GM12878 (cell line): ENCODE measurements around the gene MDFIC2.

Experiments used
- BCL3 ChIP-seq: IDR thresholded peaks from 2 replicates; pipeline ENCODE4 v1.6.1; 2011; ENCODE audit warnings: borderline replicate concordance, low read depth, mild to moderate bottlenecking, moderate library complexity, low read length; ENCODE audit not compliant: insufficient read depth, poor library complexity, severe bottlenecking
- CTCF ChIP-seq, 3 experiments: IDR thresholded peaks in 2 of 3; conservative IDR thresholded peaks in 1 of 3; 2 replicates each; pipeline ENCODE4 v1.5.1; 2011; ENCODE audit warnings: low read depth in 3 of 3, low read length in 3 of 3, mild to moderate bottlenecking in 3 of 3, control low read depth in 2 of 3, moderate library complexity in 2 of 3, inconsistent platforms in 1 of 3, mixed read lengths in 1 of 3; ENCODE audit not compliant: control insufficient read depth in 2 of 3, insufficient read depth in 1 of 3; ENCODE audit errors: extremely low read depth in 1 of 3
- IRF3 ChIP-seq: fragments of 450-650 bp; IDR thresholded peaks from 2 replicates; pipeline ENCODE4 v1.6.1; 2014; ENCODE audit warnings: mild to moderate bottlenecking
- PML ChIP-seq: IDR thresholded peaks from 2 replicates; pipeline ENCODE4 v1.6.1; 2012; ENCODE audit warnings: low read length, inconsistent platforms
- POLR2A ChIP-seq: IDR thresholded peaks from 2 replicates; pipeline ENCODE4 v1.6.1; 2011; ENCODE audit warnings: low read depth, mild to moderate bottlenecking, low read length
- SIN3A ChIP-seq: IDR thresholded peaks from 2 replicates; pipeline ENCODE4 v1.6.1; 2012; ENCODE audit warnings: low read depth, low read length, improper control_type of control experiment
- TAF1 ChIP-seq: IDR thresholded peaks from 2 replicates; pipeline ENCODE4 v1.6.1; 2011; ENCODE audit warnings: mild to moderate bottlenecking, low read depth, low read length, borderline replicate concordance
- ZBTB40 ChIP-seq: fragments of 450-650 bp; IDR thresholded peaks from 2 replicates; pipeline ENCODE4 v1.6.1; 2016; ENCODE audit warnings: mild to moderate bottlenecking, moderate library complexity, borderline replicate concordance

- TF ChIP-seq CTCF (IDR thresholded peaks at IDR 0.05 in 2 of 3, conservative IDR thresholded peaks at IDR 0.05 in 1 of 3; ENCODE audit: control insufficient read depth in 2 of 3, extremely low read depth in 1 of 3, insufficient read depth in 1 of 3, low read depth in 3 of 3, low read length in 3 of 3) (no peak), POLR2A (no peak), IRF3 (no peak), PML (no peak), SIN3A (no peak), ZBTB40 (no peak), BCL3 (no peak), TAF1 (no peak)
These were observed 29.7 kb upstream of the MDFIC2 start for GRCh38 chr3:70342149-70342548.
